D341Med (cell line): Measurements from ENCODE around the gene ICAM2.
"Not testable (repeated sequence)": the region's sequence is repeated elsewhere in the genome, so short reads cannot be mapped to it uniquely, and the experiment has no call there.

Experiments used
- DNase-seq: peaks from one replicate; pipeline ENCODE4 v3.0.0; 2012; ENCODE audit warnings: low spot score

The ICAM2 gene

GRCh38 chr17:63997341-63998048 is 22.9 kb downstream of the ICAM2 start:
- peak; percentile 30 for DNase-seq

GRCh38 chr17:63996430-63997182 is 23.8 kb downstream of the ICAM2 start:
- DNase-seq = peak; percentile 17

GRCh38 chr17:63995626-63996025 is 24.8 kb downstream of the ICAM2 start:
- DNase-seq = no peak

- no peak for DNase-seq
Measured at GRCh38 chr17:63993368-63993985, 27.0 kb downstream of the ICAM2 start.

- DNase-seq = no peak
Measured at GRCh38 chr17:63991611-63992010, 28.8 kb downstream of the ICAM2 start.

GRCh38 chr17:63989622-63990345 is 30.6 kb downstream of the ICAM2 start:
- no peak for DNase-seq

GRCh38 chr17:63988741-63989621 is 31.5 kb downstream of the ICAM2 start:
- no peak for DNase-seq

- no peak for DNase-seq
Measured at GRCh38 chr17:63988127-63988478, 32.3 kb downstream of the ICAM2 start.

- DNase-seq = no peak
Measured at GRCh38 chr17:63987221-63988126, 33.0 kb downstream of the ICAM2 start.

GRCh38 chr17:63986821-63987220 is 33.6 kb downstream of the ICAM2 start:
- no peak for DNase-seq

GRCh38 chr17:63985387-63986140 is 34.9 kb downstream of the ICAM2 start:
- DNase-seq = no peak

- DNase-seq = no peak
Measured at GRCh38 chr17:63984651-63985386, 35.6 kb downstream of the ICAM2 start.

GRCh38 chr17:63984236-63984635 is 36.2 kb downstream of the ICAM2 start:
- no peak for DNase-seq

- DNase-seq = no peak
Measured at GRCh38 chr17:63983320-63983719, 37.1 kb downstream of the ICAM2 start.

GRCh38 chr17:63982641-63983040 is 37.8 kb downstream of the ICAM2 start:
- not testable (repeated sequence) for DNase-seq

GRCh38 chr17:63978272-63979200 is 41.9 kb downstream of the ICAM2 start:
- DNase-seq = no peak

- no peak for DNase-seq
Measured at GRCh38 chr17:63976702-63977101, 43.7 kb downstream of the ICAM2 start.

GRCh38 chr17:63975541-63976092 is 44.8 kb downstream of the ICAM2 start:
- DNase-seq = no peak
